H9 (cell line): Measurements from ENCODE around the gene ABHD5. TPM values are rescaled to one million over a fixed set of nuclear protein-coding genes. Genes with fewer than 3 reads are reported as not detected.

Source experiments
- DNase-seq: peaks from one replicate; pipeline ENCODE4 v3.0.0-alpha.2; 2017
- H2AFZ ChIP-seq: one replicate; pipeline ENCODE4 v1.6.1; 2013; ENCODE audit warnings: mild to moderate bottlenecking, low read length, control low read depth, moderate library complexity
- H2AK5ac ChIP-seq: 2 replicates; pipeline ENCODE4 v1.6.1; 2013; ENCODE audit warnings: low read length, control low read depth, mixed read lengths; ENCODE audit not compliant: insufficient read length
- H2BK120ac ChIP-seq: one replicate; pipeline ENCODE4 v1.6.1; 2013; ENCODE audit warnings: low read depth, mild to moderate bottlenecking, low read length, control low read depth, inconsistent platforms; ENCODE audit not compliant: poor library complexity, severe bottlenecking
- H2BK12ac ChIP-seq: 2 replicates; pipeline ENCODE4 v1.6.1; 2013; ENCODE audit warnings: low read length, control low read depth, mixed read lengths, low read depth; ENCODE audit not compliant: insufficient read length
- H2BK15ac ChIP-seq: 2 replicates; pipeline ENCODE4 v1.6.1; 2013; ENCODE audit warnings: low read depth, low read length, control low read depth
- H2BK20ac ChIP-seq: one replicate; pipeline ENCODE4 v1.6.1; 2013; ENCODE audit warnings: low read depth, mild to moderate bottlenecking, low read length, control low read depth, inconsistent platforms; ENCODE audit not compliant: poor library complexity, severe bottlenecking
- H2BK5ac ChIP-seq: 2 replicates; pipeline ENCODE4 v1.6.1; 2013; ENCODE audit warnings: low read length, control low read depth, mixed read lengths; ENCODE audit not compliant: insufficient read length
- H3K14ac ChIP-seq: 2 replicates; pipeline ENCODE4 v1.6.1; 2013; ENCODE audit warnings: low read length, control low read depth; ENCODE audit not compliant: insufficient read depth
- H3K18ac ChIP-seq: 2 replicates; pipeline ENCODE4 v1.6.1; 2013; ENCODE audit warnings: low read depth, mild to moderate bottlenecking, mixed read lengths, low read length, control low read depth; ENCODE audit not compliant: insufficient read length
- H3K23ac ChIP-seq: 2 replicates; pipeline ENCODE4 v1.6.1; 2013; ENCODE audit warnings: low read length, control low read depth, mixed read lengths, low read depth; ENCODE audit not compliant: insufficient read length
- H3K23me2 ChIP-seq: 2 replicates; pipeline ENCODE4 v1.6.1; 2013; ENCODE audit warnings: low read depth, mild to moderate bottlenecking, mixed read lengths, low read length, control low read depth; ENCODE audit not compliant: insufficient read length, poor library complexity, severe bottlenecking
- H3K27ac ChIP-seq: 2 replicates; pipeline ENCODE4 v1.5.1; 2013; ENCODE audit warnings: low read length, control low read depth, mixed read lengths, low read depth; ENCODE audit not compliant: insufficient read length
- H3K27me3 ChIP-seq: 2 replicates; pipeline ENCODE4 v1.6.1; 2013; ENCODE audit warnings: low read length, control low read depth, inconsistent platforms; ENCODE audit not compliant: insufficient read depth
- H3K4ac ChIP-seq: 2 replicates; pipeline ENCODE4 v1.6.1; 2013; ENCODE audit warnings: low read depth, mild to moderate bottlenecking, control low read depth, inconsistent platforms, low read length, moderate library complexity
- H3K4me1 ChIP-seq: 2 replicates; pipeline ENCODE4 v1.6.1; 2013; ENCODE audit warnings: low read length, control low read depth, inconsistent platforms; ENCODE audit not compliant: insufficient read depth
- H3K4me2 ChIP-seq: 2 replicates; pipeline ENCODE4 v1.6.1; 2013; ENCODE audit warnings: low read length, control low read depth, mixed read lengths; ENCODE audit not compliant: insufficient read length, insufficient read depth
- H3K56ac ChIP-seq: 2 replicates; pipeline ENCODE4 v1.6.1; 2013; ENCODE audit warnings: low read depth, mild to moderate bottlenecking, mixed read lengths, low read length, control low read depth; ENCODE audit not compliant: insufficient read length
- H3K79me1 ChIP-seq: 2 replicates; pipeline ENCODE4 v1.6.1; 2013; ENCODE audit warnings: low read depth, mild to moderate bottlenecking, moderate library complexity, low read length, control low read depth, inconsistent platforms; ENCODE audit not compliant: insufficient read depth, poor library complexity, severe bottlenecking
- H3K79me2 ChIP-seq: 2 replicates; pipeline ENCODE4 v1.6.1; 2013; ENCODE audit warnings: low read length, control low read depth, inconsistent platforms; ENCODE audit not compliant: insufficient read depth
- H3K9ac ChIP-seq: 2 replicates; pipeline ENCODE4 v1.6.1; 2013; ENCODE audit warnings: low read length, control low read depth, mixed read lengths; ENCODE audit not compliant: insufficient read length; ENCODE audit errors: extremely low read depth
- H3K9me3 ChIP-seq: one replicate; pipeline ENCODE4 v1.6.1; 2013; ENCODE audit warnings: low read depth, low read length, inconsistent platforms; ENCODE audit not compliant: control insufficient read depth
- H3T11ph ChIP-seq: one replicate; pipeline ENCODE4 v1.6.1; 2013; ENCODE audit warnings: mild to moderate bottlenecking, low read length, control low read depth, inconsistent platforms
- H4K20me1 ChIP-seq: one replicate; pipeline ENCODE4 v1.6.1; 2013; ENCODE audit not compliant: control insufficient read depth, insufficient read length, insufficient read depth
- H4K5ac ChIP-seq: 2 replicates; pipeline ENCODE4 v1.6.1; 2013; ENCODE audit warnings: low read depth, mild to moderate bottlenecking, mixed read lengths, low read length, control low read depth; ENCODE audit not compliant: insufficient read length
- H4K8ac ChIP-seq: replicated peaks from 2 replicates; pipeline ENCODE4 v1.6.1; 2013; ENCODE audit warnings: low read length, control low read depth, mixed read lengths, low read depth; ENCODE audit not compliant: insufficient read length
- H4K91ac ChIP-seq: 2 replicates; pipeline ENCODE4 v1.6.1; 2013; ENCODE audit warnings: low read depth, mild to moderate bottlenecking, moderate library complexity, mixed read lengths, low read length, control low read depth; ENCODE audit not compliant: insufficient read length
- H3K27ac Mint-ChIP-seq, 3 experiments: 2 replicates in 2 of 3; 3 replicates in 1 of 3; pipeline ENCODE4 v1.8.0; 2020 to 2021; ENCODE audit warnings: mixed read lengths in 3 of 3, mild to moderate bottlenecking in 1 of 3, moderate library complexity in 1 of 3
- H3K27me3 Mint-ChIP-seq: 2 replicates; pipeline ENCODE4 v1.8.0; 2021; ENCODE audit warnings: low read depth, mild to moderate bottlenecking, moderate library complexity, mixed read lengths
- H3K36me3 Mint-ChIP-seq, 3 experiments: 2 replicates in 2 of 3; 3 replicates in 1 of 3; pipeline ENCODE4 v1.8.0; 2020 to 2021; ENCODE audit warnings: low read depth in 3 of 3, mixed read lengths in 3 of 3; ENCODE audit not compliant: insufficient read depth in 1 of 3
- H3K4me1 Mint-ChIP-seq, 2 experiments: 2 replicates each; pipeline ENCODE4 v1.8.0; 2020; ENCODE audit warnings: mixed read lengths in 2 of 2
- H3K4me3 Mint-ChIP-seq, 2 experiments: 2 replicates in 1 of 2; 3 replicates in 1 of 2; pipeline ENCODE4 v1.8.0; 2020 to 2021; ENCODE audit warnings: mild to moderate bottlenecking in 2 of 2, mixed read lengths in 2 of 2, moderate library complexity in 1 of 2
- H3K9me3 Mint-ChIP-seq, 2 experiments: 2 replicates in 1 of 2; 3 replicates in 1 of 2; pipeline ENCODE4 v1.8.0; 2020; ENCODE audit warnings: mild to moderate bottlenecking in 2 of 2, mixed read lengths in 2 of 2, moderate library complexity in 1 of 2
- CTCF ChIP-seq: fragments of 200-600 bp; sonication (generic); conservative IDR thresholded peaks from 3 replicates; pipeline ENCODE4 v1.8.0; 2021; ENCODE audit warnings: antibody characterized with exemption, mild to moderate bottlenecking
- WGBS: extraction: QIAGEN DNeasy Blood & Tissue Kit; methylation state at CpG from one replicate; pipeline ENCODE4 v1.1.7; 2013; ENCODE audit warnings: missing lambda C conversion rate, low lambda C conversion rate, mixed read lengths; ENCODE audit not compliant: insufficient read length; ENCODE audit errors: extremely low coverage; 5-methylcytosine and 5-hydroxymethylcytosine counted together
- total RNA-seq: library from RNA; stranded (reverse); gene quantifications from 2 replicates; pipeline ENCODE4 v1.2.1, GENCODE V29; 2021

Gene ABHD5
- total RNA-seq, 1 experiment from 2014 or later, result 13.1 TPM

- H3K56ac ChIP-seq, result no peak overlapping the region
- TF ChIP-seq CTCF, result peak; percentile 58
- H3K27ac ChIP-seq, result no peak overlapping the region
- H3K4me1 ChIP-seq, result no peaks in the 10 kb centered on the region; the same call in 1 of the 2 replicates
- no peak overlapping the region for H3K4me2 ChIP-seq
- H2BK20ac ChIP-seq, result no peak overlapping the region
- WGBS, result no CpG with 5 or more reads among the region's 1 CpG
- H4K91ac ChIP-seq, result no peak overlapping the region
- no peak overlapping the region for H2AFZ ChIP-seq
- no peak overlapping the region for H3K23ac ChIP-seq
- no peaks in the 10 kb centered on the region for H3K9me3 ChIP-seq
- Mint-ChIP-seq H3K27ac (no peak overlapping the region; a peak in 1 of 7 replicates), H3K4me3 (no peak overlapping the region), H3K36me3 (peaks cover 0 to 4% (median 2%) of the 10 kb centered on the region in 3 experiments; a peak in 2 of 7 replicates), H3K9me3 (no peaks in the 10 kb centered on the region), H3K4me1 (peaks cover 36% of the 10 kb centered on the region in 2 experiments), H3K27me3 (no peaks in the 10 kb centered on the region)
- H4K20me1 ChIP-seq, result no peaks in the 10 kb centered on the region
- H3K4ac ChIP-seq, result no peak overlapping the region
- no peak overlapping the region for H3K14ac ChIP-seq
- H3T11ph ChIP-seq, result no peak overlapping the region
- H3K9ac ChIP-seq, result no peak overlapping the region
- no peaks in the 10 kb centered on the region for H3K23me2 ChIP-seq
- no peaks in the 10 kb centered on the region for H3K27me3 ChIP-seq
- no peak overlapping the region for H4K5ac ChIP-seq
- H2AK5ac ChIP-seq, result no peak overlapping the region
- no peak overlapping the region for H3K18ac ChIP-seq
- no peak overlapping the region for H4K8ac ChIP-seq
- H3K79me1 ChIP-seq, result no peaks in the 10 kb centered on the region
- no peak overlapping the region for H2BK5ac ChIP-seq
- no peaks in the 10 kb centered on the region for H3K79me2 ChIP-seq
- no peak overlapping the region for H2BK120ac ChIP-seq
- H2BK12ac ChIP-seq, result no peak overlapping the region
- H2BK15ac ChIP-seq, result no peak overlapping the region
- no peak for DNase-seq
Observed at GRCh38 chr3:43699864-43700263, 9.1 kb downstream of the ABHD5 start.
